Measurements from ENCODE around the gene TRIM16.
"Not testable (repeated sequence)": the region's sequence is repeated elsewhere in the genome, so short reads cannot be mapped to it uniquely, and the experiment has no call there.

The TRIM16 gene

GRCh38 chr17:15619331-15620058, 64.6 kb downstream of the TRIM16 start, which contains the start of gene FBXW10B:
Gene FBXW10B, minus strand, starts transcription at chr17:15619704. Its CDS starts 192 bp downstream, at chr17:15619512.
- DNase-seq (ENCODE audit: low spot score), result not testable (repeated sequence)

DNA sequence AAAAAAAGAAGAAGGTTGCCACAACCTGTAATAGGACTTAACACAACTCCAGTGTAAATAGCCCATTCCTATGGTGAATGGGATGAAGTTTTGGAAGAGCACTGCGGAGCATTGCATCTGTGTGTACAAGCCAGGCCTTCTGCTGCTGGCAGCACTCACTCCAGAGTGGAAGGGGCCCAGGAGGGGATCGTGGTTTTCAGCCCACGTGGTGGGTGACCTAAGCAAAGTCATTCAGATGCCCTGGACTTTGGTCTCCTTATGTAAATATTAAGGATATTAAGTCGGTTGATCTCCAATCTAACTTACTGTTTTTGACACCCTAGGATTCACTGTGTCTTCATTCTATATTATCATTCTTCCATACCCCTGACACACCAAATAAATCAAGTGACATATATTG, 67.3 kb downstream of the TRIM16 start:
- not testable (repeated sequence) for DNase-seq (ENCODE audit: low spot score)

- DNase-seq (ENCODE audit: low spot score), result not testable (repeated sequence)
These were observed 68.3 kb downstream of the TRIM16 start for GRCh38 chr17:15615850-15616249.

DNA sequence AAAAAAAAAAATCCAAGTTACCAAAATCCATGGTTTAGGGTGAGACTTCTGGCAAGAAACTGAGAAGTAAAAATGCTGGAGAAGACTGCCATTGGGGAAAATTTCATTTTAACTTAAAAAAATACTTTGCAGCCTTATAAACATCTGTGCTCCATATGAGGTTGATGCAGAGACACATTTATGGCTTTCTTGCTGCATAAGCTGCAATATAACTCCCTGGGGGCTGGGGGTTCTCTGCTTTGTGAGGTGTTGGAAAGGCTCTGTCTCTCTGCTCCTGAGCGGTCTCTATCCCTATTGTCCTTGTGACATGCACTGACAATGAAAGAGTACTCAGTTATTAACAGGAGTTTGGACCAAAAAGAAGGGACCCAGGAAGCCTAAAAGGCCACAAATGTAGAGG, 71.0 kb downstream of the TRIM16 start:
- not testable (repeated sequence) for DNase-seq (ENCODE audit: low spot score)

DNA sequence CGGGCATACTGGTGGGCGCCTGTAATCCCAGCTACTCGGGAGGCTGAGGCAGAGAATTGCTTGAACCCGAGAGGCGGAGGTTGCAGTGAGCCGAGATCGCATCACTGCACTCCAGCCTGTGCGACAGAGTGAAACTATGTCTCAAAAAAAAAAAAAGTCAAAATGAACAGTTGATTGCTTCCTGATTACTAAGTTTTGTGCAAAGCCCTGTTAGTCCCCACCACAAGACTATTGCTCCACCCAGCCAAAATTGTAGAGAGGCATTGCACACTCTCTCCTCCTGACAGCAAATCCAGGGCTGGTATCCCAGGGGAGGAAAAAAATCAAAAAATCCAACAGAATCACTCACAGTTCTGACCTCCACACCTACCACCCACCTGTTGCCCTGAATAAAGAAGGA, 91.2 kb downstream of the TRIM16 start:
- DNase-seq (ENCODE audit: low spot score), result not testable (repeated sequence)

DNA sequence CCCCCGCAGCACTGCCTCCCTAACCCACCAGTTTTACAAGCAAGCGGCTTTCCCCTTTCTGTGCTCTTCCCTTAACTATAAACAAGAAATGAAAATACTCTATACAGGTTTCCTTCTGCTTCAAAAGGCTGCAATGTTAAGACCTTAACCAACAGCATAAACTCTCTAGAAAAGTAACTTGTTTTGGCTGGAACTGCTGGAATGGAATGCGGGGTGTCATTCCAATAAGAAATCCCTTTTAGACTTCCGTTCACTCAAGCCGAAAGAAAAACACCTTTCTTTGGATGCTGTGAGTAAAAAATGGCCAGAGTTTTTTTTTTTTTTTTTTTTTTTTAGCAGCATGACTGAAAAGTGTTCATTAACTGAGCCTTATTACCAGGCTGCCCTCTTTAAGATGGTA, 92.1 kb downstream of the TRIM16 start:
- not testable (repeated sequence) for DNase-seq (ENCODE audit: low spot score)

DNA sequence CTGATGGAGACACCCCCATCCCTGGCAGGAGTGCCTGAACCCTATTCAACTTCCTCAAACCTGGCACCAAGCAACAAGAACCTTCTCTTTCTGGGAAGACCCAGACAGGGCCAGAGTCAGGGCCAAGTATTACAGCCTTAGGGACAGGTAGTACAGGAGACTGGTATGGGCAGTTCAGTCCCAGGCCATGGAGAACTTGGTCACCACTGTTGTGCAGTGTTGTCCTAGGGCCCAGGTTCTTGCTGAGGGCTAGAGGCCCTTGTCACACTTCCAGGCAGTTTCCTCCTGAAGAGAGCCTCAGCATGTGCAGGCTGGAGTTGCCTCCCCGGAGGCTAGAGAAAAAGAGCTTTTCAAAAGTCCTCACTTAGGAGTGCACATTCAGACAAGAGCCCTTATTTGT, 93.3 kb downstream of the TRIM16 start:
- DNase-seq (ENCODE audit: low spot score), result not testable (repeated sequence)

- DNase-seq (ENCODE audit: low spot score), result not testable (repeated sequence)
These were observed 94.3 kb downstream of the TRIM16 start for GRCh38 chr17:15589544-15590536.

GRCh38 chr17:15588017-15588416, 96.1 kb downstream of the TRIM16 start:
- not testable (repeated sequence) for DNase-seq (ENCODE audit: low spot score)

- not testable (repeated sequence) for DNase-seq (ENCODE audit: low spot score)
These were observed 100.8 kb downstream of the TRIM16 start for GRCh38 chr17:15583313-15583712.

- not testable (repeated sequence) for DNase-seq (ENCODE audit: low spot score)
These were observed 102.6 kb downstream of the TRIM16 start for GRCh38 chr17:15581462-15581861.

Small RNA genes within 50 kb of the gene (small RNA-seq; reads per million reads assigned to genes)
- 0 reads per million in 2 experiments for gene AC005838.1
- gene ZNF29P, result 0 reads per million in 2 experiments

Measured in SK-N-DZ (cell line).